Stimulated activated CD4-positive, alpha-beta T cell treated with anti-CD3 and anti-CD28 coated beads, Interleukin-15, amount 100 ng/mL, for 24 hours (primary cell): ENCODE measurements around the gene IFNAR1.

Experiments
- DNase-seq: peaks from one replicate; pipeline ENCODE4 v3.0.0-alpha.2; 2020

The IFNAR1 gene

DNA sequence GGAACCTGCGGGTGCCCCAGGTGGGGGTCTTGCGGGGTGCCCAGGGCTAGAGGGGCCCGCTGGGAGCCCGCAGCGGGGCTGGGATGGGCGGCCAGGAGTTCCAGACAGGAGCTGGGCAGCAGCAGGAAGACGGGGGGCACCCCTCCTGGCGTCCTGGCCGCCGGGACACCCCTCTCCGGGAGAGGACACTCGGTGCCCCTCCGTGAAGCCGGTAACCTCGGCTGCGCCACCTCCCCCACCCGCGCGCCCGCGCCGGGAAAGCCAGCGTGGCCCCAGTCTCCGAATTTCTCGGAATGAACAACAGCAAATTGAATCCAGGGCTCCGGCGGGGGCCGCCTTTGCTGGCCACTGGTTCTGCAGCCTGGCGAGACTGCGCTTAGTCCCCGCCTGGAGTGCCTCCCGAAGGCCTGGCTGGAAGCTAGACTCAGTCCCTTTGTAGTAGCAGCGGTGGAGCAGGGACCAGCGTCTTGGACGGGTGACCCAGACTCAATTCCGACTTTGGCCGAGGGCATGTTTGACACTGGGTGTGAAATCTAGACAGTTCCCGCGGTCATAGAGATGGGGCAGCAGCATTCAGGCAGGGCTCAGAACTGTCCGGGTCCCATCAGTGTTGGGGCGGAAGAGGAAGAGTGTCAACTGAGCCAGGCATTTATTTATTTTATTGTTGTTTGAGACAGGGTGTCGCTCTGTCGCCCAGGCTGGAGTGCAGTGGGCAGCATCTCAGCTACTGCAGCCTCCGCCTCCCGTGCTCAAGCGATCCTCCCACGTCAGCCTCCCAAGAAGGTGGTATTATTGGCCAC, 79.2 kb downstream of the IFNAR1 start:
- peak; percentile 48 for DNase-seq

DNA sequence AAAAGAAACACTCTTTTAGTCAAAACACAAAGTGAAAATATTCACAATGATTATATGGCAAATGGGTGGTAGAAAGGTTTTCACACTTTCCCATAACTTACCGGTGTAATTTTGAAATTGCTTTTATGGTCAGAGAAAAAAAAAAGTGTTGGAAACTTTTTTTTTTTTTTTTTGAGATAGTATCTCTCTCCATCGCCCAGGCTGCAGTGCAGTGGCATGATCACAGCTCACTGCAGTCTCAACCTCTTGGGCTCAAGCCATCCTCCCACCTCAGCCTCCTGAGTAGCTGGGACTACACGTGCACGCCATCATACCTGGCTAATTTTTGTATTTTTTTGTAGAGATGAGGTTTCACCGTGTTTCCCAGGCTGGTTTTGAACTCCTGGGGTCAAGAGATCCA, 81.7 kb downstream of the IFNAR1 start:
- peak; percentile 44 for DNase-seq
